ENCODE results near the gene C1QTNF4. TPM values are rescaled to one million over a fixed set of nuclear protein-coding genes. Genes with fewer than 3 reads are reported as not detected.

The C1QTNF4 gene
- total and polyA plus RNA-seq, 2 of the 13 experiments (the other 11 are each of a cell fraction or from before 2014, with no cell fraction given), result not detected

GRCh38 chr11:47565340-47566148 is 28.7 kb downstream of the C1QTNF4 start, which contains the start of gene PTPMT1 (continued):
- TF ChIP-seq RERE (CRISPR knock-in tag; IDR thresholded peaks at IDR 0.05; ENCODE audit: low read depth) (no peak), FOSL2 (CRISPR knock-in tag; IDR thresholded peaks at IDR 0.05) (no peak; the same call in 1 of the 2 replicates), HMGA1 (CRISPR knock-in tag; conservative IDR thresholded peaks at IDR 0.05) (no peak), ZNF557 (CRISPR knock-in tag; IDR thresholded peaks at IDR 0.05) (no peak), FOXJ3 (CRISPR knock-in tag; IDR thresholded peaks at IDR 0.05; ENCODE audit: borderline replicate concordance) (no peak), HDAC6 (IDR thresholded peaks at IDR 0.05; ENCODE audit: low read depth, low read length) (no peak), ZBTB38 (CRISPR knock-in tag; IDR thresholded peaks at IDR 0.05) (peak; percentile 63; the same call in 1 of the 2 replicates), ZFX (CRISPR knock-in tag; IDR thresholded peaks at IDR 0.05; ENCODE audit: low read depth) (peak; percentile 98), SYNCRIP (IDR thresholded peaks at IDR 0.05; ENCODE audit: insufficient read depth, low read depth, low read length) (no peak), REST (IDR thresholded peaks at IDR 0.05; ENCODE audit: borderline replicate concordance in 1 of 2, low read depth in 1 of 2, low read length in 2 of 2) (no peak), ZBTB3 (CRISPR knock-in tag; IDR thresholded peaks at IDR 0.05; ENCODE audit: borderline replicate concordance, low read depth) (no peak), MXI1 (IDR thresholded peaks at IDR 0.05; ENCODE audit: borderline replicate concordance, low read depth, low read length) (peak; percentile 49; the same call in 1 of the 3 replicates), HIVEP1 (CRISPR knock-in tag; IDR thresholded peaks at IDR 0.05) (0 out of 2 replicates have a peak, but pooled peaks have one; percentile 37), PPARG (CRISPR knock-in tag; conservative IDR thresholded peaks at IDR 0.05) (no peak), ZFP90 (CRISPR knock-in tag; IDR thresholded peaks at IDR 0.05; ENCODE audit: borderline replicate concordance) (peak; percentile 81; the same call in 1 of the 2 replicates), NR2F2 (IDR thresholded peaks at IDR 0.05; ENCODE audit: borderline replicate concordance, low read depth) (peak; percentile 9; the same call in 1 of the 2 replicates), ZNF83 (CRISPR knock-in tag; IDR thresholded peaks at IDR 0.05; ENCODE audit: borderline replicate concordance) (no peak), SMAD1 (CRISPR knock-in tag; IDR thresholded peaks at IDR 0.05; ENCODE audit: borderline replicate concordance, low read depth) (peak; percentile 16; the same call in 1 of the 2 replicates), ZNF790 (CRISPR knock-in tag; IDR thresholded peaks at IDR 0.05; ENCODE audit: borderline replicate concordance) (no peak)
